ENCODE data around the gene EVA1A.

DNA sequence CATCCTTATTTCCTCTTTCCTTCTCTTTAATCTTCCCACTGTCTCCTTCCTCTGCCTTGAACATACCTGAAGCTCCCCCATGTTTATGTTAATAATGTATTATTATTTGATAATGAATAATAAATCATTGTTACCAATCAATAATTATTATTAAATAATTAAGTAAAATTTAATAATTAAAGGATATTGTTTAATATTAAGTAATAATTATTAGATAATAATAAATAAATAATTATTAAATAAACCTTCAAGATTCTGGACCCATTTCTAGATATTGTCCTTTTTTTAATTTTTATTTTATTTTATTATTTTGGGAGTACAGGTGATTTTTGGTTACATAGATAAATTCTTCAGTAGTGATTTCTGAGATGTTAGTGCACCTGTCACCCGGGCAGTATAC is 7.4 kb upstream of the EVA1A start:
- TF ChIP-seq, protein P1, sequence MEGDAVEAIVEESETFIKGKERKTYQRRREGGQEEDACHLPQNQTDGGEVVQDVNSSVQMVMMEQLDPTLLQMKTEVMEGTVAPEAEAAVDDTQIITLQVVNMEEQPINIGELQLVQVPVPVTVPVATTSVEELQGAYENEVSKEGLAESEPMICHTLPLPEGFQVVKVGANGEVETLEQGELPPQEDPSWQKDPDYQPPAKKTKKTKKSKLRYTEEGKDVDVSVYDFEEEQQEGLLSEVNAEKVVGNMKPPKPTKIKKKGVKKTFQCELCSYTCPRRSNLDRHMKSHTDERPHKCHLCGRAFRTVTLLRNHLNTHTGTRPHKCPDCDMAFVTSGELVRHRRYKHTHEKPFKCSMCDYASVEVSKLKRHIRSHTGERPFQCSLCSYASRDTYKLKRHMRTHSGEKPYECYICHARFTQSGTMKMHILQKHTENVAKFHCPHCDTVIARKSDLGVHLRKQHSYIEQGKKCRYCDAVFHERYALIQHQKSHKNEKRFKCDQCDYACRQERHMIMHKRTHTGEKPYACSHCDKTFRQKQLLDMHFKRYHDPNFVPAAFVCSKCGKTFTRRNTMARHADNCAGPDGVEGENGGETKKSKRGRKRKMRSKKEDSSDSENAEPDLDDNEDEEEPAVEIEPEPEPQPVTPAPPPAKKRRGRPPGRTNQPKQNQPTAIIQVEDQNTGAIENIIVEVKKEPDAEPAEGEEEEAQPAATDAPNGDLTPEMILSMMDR (IDR thresholded peaks at IDR 0.05; ENCODE audit: insufficient read depth, low read depth, low read length), result no peak
- TF ChIP-seq EZH2 (IDR thresholded peaks at IDR 0.05; ENCODE audit: insufficient read depth, low read length), result no peak
